Neural cell (in vitro differentiated cells): ENCODE data around the gene BRD2. TPM values are rescaled to one million over a fixed set of nuclear protein-coding genes. Genes with fewer than 3 reads are reported as not detected.

ENCODE experiments used
- H2AFZ ChIP-seq: fragments of 200-600, 300-800 bp; sonication (generic), shearing (Covaris generic); 2 replicates; pipeline ENCODE4 v1.6.0; 2014; ENCODE audit warnings: low read depth, mild to moderate bottlenecking, antibody characterized with exemption, low read length, moderate library complexity
- H3F3A ChIP-seq: fragments of 200-600 bp; shearing (Covaris generic); 2 replicates; pipeline ENCODE4 v1.6.1; 2016; ENCODE audit warnings: mild to moderate bottlenecking, moderate library complexity, mixed read lengths, antibody characterized with exemption, low read length; ENCODE audit not compliant: insufficient read depth, poor library complexity, severe bottlenecking
- H3K27ac ChIP-seq: fragments of 200-600, 300-800 bp; sonication (generic), shearing (Covaris generic); 2 replicates; pipeline ENCODE4 v1.5.1; 2014; ENCODE audit warnings: mild to moderate bottlenecking, low read length, moderate library complexity
- H3K27me3 ChIP-seq: fragments of 300-800, 200-600 bp; sonication (generic), shearing (Covaris generic); 2 replicates; pipeline ENCODE4 v1.6.0; 2014; ENCODE audit warnings: mild to moderate bottlenecking, low read depth, low read length, moderate library complexity; ENCODE audit not compliant: insufficient read depth
- H3K36me3 ChIP-seq: fragments of 300-800, 200-600 bp; sonication (generic), shearing (Covaris generic); 2 replicates; pipeline ENCODE4 v1.5.1; 2014; ENCODE audit warnings: mild to moderate bottlenecking, antibody characterized with exemption, low read length, moderate library complexity; ENCODE audit not compliant: insufficient read depth
- H3K4me2 ChIP-seq: fragments of 300-800, 200-600 bp; sonication (generic), shearing (Covaris generic); 2 replicates; pipeline ENCODE4 v1.6.0; 2014; ENCODE audit warnings: mild to moderate bottlenecking, low read length
- H3K4me3 ChIP-seq: fragments of 300-800, 200-600 bp; sonication (generic), shearing (Covaris generic); 2 replicates; pipeline ENCODE4 v1.5.1; 2014; ENCODE audit warnings: mild to moderate bottlenecking, low read length, moderate library complexity
- H3K79me2 ChIP-seq: fragments of 200-600 bp; shearing (Covaris generic); replicated peaks from 2 replicates; pipeline ENCODE4 v1.6.0; 2014; ENCODE audit warnings: mild to moderate bottlenecking, low read length, moderate library complexity; ENCODE audit not compliant: insufficient read depth
- H3K9ac ChIP-seq: fragments of 300-800, 200-600 bp; sonication (generic), shearing (Covaris generic); 2 replicates; pipeline ENCODE4 v1.6.1; 2016; ENCODE audit warnings: mild to moderate bottlenecking, low read length, mixed read lengths
- H3K9me2 ChIP-seq: fragments of 200-600 bp; shearing (Covaris generic); 2 replicates; pipeline ENCODE4 v1.6.1; 2016; ENCODE audit warnings: mild to moderate bottlenecking, low read length, mixed read lengths; ENCODE audit not compliant: insufficient read depth
- H3K9me3 ChIP-seq: fragments of 200-600, 300-800 bp; sonication (generic), shearing (Covaris generic); 2 replicates; pipeline ENCODE4 v1.6.1; 2016; ENCODE audit warnings: mild to moderate bottlenecking, mixed run types, low read length, moderate library complexity, mixed read lengths
- H4K20me1 ChIP-seq: fragments of 200-600 bp; shearing (Covaris generic); 2 replicates; pipeline ENCODE4 v1.6.1; 2016; ENCODE audit warnings: mild to moderate bottlenecking, mixed run types; ENCODE audit not compliant: insufficient read depth
- EP300 ChIP-seq: fragments of 450-650 bp; conservative IDR thresholded peaks from 2 replicates; pipeline ENCODE4 v1.6.1; 2014; ENCODE audit warnings: antibody characterized with exemption, mild to moderate bottlenecking, moderate library complexity; ENCODE audit not compliant: poor library complexity, severe bottlenecking
- EZH2 ChIP-seq: fragments of 200-600, 300-800 bp; shearing (Covaris generic), sonication (generic); IDR thresholded peaks from 2 replicates; pipeline ENCODE4 v1.6.1; 2014; ENCODE audit warnings: antibody characterized with exemption, low read length, borderline replicate concordance, mild to moderate bottlenecking; ENCODE audit not compliant: insufficient read depth, poor library complexity, severe bottlenecking
- MXI1 ChIP-seq: fragments of 450-650 bp; conservative IDR thresholded peaks from 2 replicates; pipeline ENCODE4 v1.6.1; 2014; ENCODE audit warnings: antibody characterized with exemption, mild to moderate bottlenecking; ENCODE audit not compliant: poor library complexity, severe bottlenecking
- POLR2AphosphoS5 ChIP-seq: IDR thresholded peaks from 2 replicates; pipeline ENCODE4 v1.6.1; 2012
- RAD21 ChIP-seq: fragments of 450-650 bp; conservative IDR thresholded peaks from 2 replicates; pipeline ENCODE4 v1.6.1; 2014; ENCODE audit warnings: antibody characterized with exemption, mild to moderate bottlenecking, moderate library complexity
- SMC3 ChIP-seq: fragments of 450-650 bp; conservative IDR thresholded peaks from 2 replicates; pipeline ENCODE4 v1.6.1; 2014; ENCODE audit warnings: antibody characterized with exemption, mild to moderate bottlenecking, moderate library complexity; ENCODE audit not compliant: poor library complexity
- TAF1 ChIP-seq: IDR thresholded peaks from 2 replicates; pipeline ENCODE4 v1.6.1; 2012; ENCODE audit warnings: low read depth
- polyA plus RNA-seq: library from polyadenylated mRNA; depleted of rRNA; stranded (reverse); fragments of >200 nt; gene quantifications from 2 replicates; pipeline ENCODE4 v1.2.3, GENCODE V29; 2014
- TF ChIP-seq, protein P1 (sequence below): IDR thresholded peaks from 2 replicates; pipeline ENCODE4 v1.6.1; 2012; ENCODE audit warnings: borderline replicate concordance
- TF ChIP-seq, protein P2 (sequence below): fragments of 450-650 bp; IDR thresholded peaks from 2 replicates; pipeline ENCODE4 v1.5.1; 2014; ENCODE audit warnings: antibody characterized with exemption, mild to moderate bottlenecking, moderate library complexity; ENCODE audit not compliant: poor library complexity, severe bottlenecking

The BRD2 gene
- polyA plus RNA-seq, 1 donor from 2014 or later: 107 TPM

DNA sequence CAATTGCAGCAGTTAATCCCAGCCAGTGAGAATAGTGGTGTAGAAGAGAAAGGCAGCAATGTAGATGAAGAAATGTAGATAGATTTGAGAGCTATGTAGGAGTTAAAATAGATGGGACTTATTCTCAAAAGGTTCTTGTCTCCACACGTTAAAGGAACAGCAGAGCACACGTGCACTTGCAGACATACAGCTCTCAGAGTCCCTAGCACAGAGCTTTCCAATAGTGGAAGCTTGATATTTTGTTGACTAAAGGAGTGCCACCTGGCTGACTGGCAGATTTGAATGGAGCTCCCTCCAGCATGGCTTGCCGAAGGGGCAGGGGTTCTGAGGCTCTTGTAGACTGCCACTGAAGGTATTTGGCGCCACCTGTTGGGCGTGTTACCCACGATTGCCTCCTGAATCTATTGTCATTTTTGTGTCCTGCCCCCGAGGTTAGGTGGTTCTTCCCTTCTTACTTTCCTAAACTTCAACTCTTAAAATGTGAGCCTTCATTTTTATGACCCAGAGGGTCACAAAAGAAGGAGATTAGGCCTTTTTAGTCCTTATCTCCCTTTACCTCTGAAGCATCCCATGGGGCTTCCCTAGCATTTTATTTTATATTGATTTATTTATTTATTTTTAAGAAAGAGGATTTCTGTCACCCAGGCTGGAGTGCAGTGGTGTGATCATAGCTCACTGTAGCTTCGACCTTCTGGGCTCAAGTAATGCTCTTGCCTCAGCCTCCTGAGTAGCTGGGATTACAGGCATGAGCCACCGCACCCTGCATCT, 16.4 kb downstream of the BRD2 start:
- H3K27ac ChIP-seq: no peak overlapping the region
- H3K4me3 ChIP-seq: no peak overlapping the region
- no peaks in the 10 kb centered on the region for H4K20me1 ChIP-seq
- H3K9ac ChIP-seq: no peak overlapping the region
- no peaks in the 10 kb centered on the region for H3K27me3 ChIP-seq
- H2AFZ ChIP-seq: no peak overlapping the region
- TF ChIP-seq, protein P1, sequence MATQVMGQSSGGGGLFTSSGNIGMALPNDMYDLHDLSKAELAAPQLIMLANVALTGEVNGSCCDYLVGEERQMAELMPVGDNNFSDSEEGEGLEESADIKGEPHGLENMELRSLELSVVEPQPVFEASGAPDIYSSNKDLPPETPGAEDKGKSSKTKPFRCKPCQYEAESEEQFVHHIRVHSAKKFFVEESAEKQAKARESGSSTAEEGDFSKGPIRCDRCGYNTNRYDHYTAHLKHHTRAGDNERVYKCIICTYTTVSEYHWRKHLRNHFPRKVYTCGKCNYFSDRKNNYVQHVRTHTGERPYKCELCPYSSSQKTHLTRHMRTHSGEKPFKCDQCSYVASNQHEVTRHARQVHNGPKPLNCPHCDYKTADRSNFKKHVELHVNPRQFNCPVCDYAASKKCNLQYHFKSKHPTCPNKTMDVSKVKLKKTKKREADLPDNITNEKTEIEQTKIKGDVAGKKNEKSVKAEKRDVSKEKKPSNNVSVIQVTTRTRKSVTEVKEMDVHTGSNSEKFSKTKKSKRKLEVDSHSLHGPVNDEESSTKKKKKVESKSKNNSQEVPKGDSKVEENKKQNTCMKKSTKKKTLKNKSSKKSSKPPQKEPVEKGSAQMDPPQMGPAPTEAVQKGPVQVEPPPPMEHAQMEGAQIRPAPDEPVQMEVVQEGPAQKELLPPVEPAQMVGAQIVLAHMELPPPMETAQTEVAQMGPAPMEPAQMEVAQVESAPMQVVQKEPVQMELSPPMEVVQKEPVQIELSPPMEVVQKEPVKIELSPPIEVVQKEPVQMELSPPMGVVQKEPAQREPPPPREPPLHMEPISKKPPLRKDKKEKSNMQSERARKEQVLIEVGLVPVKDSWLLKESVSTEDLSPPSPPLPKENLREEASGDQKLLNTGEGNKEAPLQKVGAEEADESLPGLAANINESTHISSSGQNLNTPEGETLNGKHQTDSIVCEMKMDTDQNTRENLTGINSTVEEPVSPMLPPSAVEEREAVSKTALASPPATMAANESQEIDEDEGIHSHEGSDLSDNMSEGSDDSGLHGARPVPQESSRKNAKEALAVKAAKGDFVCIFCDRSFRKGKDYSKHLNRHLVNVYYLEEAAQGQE: no peak
- TF ChIP-seq TAF1: no peak
- TF ChIP-seq SMC3: peak; percentile 80
- TF ChIP-seq MXI1: no peak
- peak; percentile 76 for TF ChIP-seq RAD21
- TF ChIP-seq POLR2AphosphoS5: no peak
- no peak for TF ChIP-seq EZH2
- TF ChIP-seq, protein P2, sequence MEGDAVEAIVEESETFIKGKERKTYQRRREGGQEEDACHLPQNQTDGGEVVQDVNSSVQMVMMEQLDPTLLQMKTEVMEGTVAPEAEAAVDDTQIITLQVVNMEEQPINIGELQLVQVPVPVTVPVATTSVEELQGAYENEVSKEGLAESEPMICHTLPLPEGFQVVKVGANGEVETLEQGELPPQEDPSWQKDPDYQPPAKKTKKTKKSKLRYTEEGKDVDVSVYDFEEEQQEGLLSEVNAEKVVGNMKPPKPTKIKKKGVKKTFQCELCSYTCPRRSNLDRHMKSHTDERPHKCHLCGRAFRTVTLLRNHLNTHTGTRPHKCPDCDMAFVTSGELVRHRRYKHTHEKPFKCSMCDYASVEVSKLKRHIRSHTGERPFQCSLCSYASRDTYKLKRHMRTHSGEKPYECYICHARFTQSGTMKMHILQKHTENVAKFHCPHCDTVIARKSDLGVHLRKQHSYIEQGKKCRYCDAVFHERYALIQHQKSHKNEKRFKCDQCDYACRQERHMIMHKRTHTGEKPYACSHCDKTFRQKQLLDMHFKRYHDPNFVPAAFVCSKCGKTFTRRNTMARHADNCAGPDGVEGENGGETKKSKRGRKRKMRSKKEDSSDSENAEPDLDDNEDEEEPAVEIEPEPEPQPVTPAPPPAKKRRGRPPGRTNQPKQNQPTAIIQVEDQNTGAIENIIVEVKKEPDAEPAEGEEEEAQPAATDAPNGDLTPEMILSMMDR: peak; percentile 75
- no peak overlapping the region for H3K4me2 ChIP-seq
- no peaks in the 10 kb centered on the region for H3K9me3 ChIP-seq
- no peaks in the 10 kb centered on the region for H3F3A ChIP-seq
- no peaks in the 10 kb centered on the region for H3K9me2 ChIP-seq
- peaks cover 9% of the 10 kb centered on the region for H3K36me3 ChIP-seq
- H3K79me2 ChIP-seq: no peaks in the 10 kb centered on the region

DNA sequence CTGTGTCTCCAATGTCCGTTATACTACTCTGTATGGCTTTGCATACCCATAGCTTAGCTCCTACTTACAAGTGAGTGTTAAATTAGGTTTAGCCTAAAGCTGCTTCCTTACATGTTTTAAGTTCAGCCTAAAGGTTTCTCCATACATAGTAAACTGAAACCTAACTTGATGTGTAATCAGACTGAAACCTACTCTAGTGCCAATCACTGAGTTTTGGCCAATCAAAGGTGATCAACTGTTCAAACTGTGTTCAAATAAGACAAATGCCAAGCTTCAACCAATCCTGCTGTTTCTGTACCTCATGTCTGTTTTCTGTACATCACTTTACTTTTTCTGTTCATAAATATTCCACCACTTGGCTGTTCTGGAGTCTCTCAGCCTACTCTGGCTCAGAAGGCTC, 21.0 kb downstream of the BRD2 start:
- Histone ChIP-seq H2AFZ (no peak overlapping the region), H3K79me2 (no peaks in the 10 kb centered on the region), H3K4me2 (no peak overlapping the region), H4K20me1 (no peaks in the 10 kb centered on the region), H3K9me3 (no peaks in the 10 kb centered on the region), H3K9me2 (no peaks in the 10 kb centered on the region), H3K27ac (no peak overlapping the region), H3K27me3 (no peaks in the 10 kb centered on the region), H3K4me3 (no peak overlapping the region), H3K36me3 (no peaks in the 10 kb centered on the region), H3F3A (no peaks in the 10 kb centered on the region), H3K9ac (no peak overlapping the region)
- no peak for TF ChIP-seq SMC3
- no peak for TF ChIP-seq TAF1
- TF ChIP-seq, protein P1: no peak
- TF ChIP-seq EP300: no peak
- TF ChIP-seq EZH2: no peak
- no peak for TF ChIP-seq RAD21
- TF ChIP-seq, protein P2: no peak
- no peak for TF ChIP-seq MXI1
- TF ChIP-seq POLR2AphosphoS5: no peak
